GM18502 (cell line): ENCODE data around the gene PIP4K2B.
A peak's percentile ranks its signal among the peaks of the same experiment; 100 is the strongest.
"Not testable (repeated sequence)": the region's sequence is repeated elsewhere in the genome, so short reads cannot be mapped to it uniquely, and the experiment has no call there.

Experiments used
- ATAC-seq: cut with Tn5 transposase; IDR thresholded peaks from one replicate; pipeline ENCODE4 v1.9.1; 2021; ENCODE audit warnings: mild to moderate bottlenecking; ENCODE audit not compliant: unreplicated experiment, poor library complexity

Gene PIP4K2B

DNA sequence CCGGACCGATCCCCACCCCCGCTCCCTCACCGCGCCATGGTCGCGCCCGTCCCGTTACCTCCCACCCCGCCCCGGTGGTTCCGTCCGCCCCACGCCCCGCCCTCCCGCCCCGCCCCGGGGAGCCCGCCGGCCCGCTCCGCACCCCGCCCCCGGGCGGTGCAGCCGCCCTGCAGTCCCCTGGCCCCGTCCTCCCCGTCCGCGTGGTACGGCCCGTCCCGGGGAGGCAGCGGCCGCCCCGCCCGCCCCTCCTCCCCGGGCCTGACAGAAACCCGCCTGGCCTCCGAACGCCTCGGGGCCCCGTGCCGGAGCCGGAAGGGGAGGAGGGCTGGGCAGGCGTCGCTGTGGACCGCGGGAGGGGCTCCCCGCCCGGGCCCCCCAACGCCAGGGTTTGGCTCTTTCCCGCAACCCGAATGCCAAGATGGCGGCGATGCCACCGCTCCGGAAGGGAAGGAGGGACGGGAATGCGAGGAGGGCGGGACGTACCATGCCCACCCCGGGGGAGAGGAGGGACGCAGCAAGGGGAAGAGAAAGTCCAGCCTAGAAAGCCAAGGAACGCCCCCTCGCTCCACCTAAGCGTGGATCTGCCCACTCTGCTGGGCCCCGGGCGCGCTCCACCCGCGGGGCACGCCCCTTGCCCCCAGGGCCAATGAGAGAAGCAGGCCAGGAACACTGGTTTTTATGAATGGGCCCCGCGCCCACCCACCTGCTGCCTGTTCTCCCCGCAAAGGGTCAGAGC is at the start of gene PIP4K2B:
TSS of gene PIP4K2B (minus strand) at position 56 of the 736 bp plus-strand sequence. CDS start 132 bp downstream, outside the sequence.
- ATAC-seq = peak; percentile 74

DNA sequence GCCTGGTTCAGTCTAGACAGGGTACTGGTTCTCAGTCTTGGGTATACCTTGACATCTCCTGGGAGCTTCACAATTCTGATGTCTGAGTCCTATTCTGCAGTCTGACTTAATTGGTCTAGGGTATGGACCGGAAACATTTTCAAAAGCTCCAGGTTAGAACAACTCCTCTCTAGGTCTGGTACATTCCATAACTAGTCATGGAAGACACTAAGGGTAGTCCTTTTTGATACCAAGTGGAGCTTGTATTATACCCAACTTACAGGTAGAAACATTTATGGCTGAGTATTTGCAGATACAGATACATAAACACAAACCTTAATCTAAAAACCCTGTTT is 49.2 kb upstream of the PIP4K2B start:
- ATAC-seq = no peak

DNA sequence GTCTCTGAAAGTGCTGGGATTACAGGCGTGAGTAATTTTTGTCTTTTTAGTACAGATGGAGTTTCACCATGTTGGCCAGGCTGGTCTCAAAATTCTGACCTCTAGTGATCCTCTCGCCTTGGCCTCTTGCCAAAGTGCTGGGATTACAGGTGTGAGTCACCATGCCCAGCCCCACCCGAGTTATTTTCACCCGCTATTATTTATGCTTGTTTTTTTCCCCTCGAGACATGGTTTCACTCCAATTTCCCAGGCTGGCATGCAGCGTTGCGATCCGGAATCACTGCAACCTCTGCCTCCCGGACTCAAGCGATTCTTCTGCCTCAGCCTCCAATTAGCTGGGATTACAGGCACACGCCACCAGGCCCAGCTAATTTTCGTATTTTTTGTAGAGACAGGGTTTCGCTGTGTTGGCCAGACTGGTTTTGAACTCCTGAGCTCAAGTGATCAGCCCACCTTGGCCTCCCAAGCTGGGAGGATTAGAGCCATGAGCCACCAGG is 45.0 kb upstream of the PIP4K2B start:
- no peak for ATAC-seq

DNA sequence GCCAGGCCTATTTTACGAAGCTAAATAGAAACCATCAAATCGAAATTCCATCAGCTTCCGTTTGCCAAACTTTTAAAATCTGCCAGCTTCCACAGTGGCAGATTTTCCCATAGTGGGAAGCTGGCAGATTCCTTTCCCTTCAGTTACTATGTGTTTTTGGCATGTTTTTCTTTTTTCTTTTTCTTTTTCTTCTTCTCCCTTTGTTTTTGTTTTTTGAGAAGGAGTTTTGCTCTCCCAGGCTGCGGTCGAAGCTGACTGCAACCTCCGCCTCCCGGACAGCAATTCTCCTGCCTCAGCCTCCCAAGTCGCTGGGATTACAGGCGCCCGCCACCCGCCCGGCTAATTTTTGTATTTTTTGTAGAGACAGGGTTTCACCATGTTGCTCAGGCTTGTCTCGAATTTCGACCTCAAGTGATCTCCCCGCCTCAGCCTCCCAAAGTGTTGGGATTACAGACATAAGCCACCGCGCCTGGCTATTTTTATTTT is 26.4 kb upstream of the PIP4K2B start:
- ATAC-seq = no peak

DNA sequence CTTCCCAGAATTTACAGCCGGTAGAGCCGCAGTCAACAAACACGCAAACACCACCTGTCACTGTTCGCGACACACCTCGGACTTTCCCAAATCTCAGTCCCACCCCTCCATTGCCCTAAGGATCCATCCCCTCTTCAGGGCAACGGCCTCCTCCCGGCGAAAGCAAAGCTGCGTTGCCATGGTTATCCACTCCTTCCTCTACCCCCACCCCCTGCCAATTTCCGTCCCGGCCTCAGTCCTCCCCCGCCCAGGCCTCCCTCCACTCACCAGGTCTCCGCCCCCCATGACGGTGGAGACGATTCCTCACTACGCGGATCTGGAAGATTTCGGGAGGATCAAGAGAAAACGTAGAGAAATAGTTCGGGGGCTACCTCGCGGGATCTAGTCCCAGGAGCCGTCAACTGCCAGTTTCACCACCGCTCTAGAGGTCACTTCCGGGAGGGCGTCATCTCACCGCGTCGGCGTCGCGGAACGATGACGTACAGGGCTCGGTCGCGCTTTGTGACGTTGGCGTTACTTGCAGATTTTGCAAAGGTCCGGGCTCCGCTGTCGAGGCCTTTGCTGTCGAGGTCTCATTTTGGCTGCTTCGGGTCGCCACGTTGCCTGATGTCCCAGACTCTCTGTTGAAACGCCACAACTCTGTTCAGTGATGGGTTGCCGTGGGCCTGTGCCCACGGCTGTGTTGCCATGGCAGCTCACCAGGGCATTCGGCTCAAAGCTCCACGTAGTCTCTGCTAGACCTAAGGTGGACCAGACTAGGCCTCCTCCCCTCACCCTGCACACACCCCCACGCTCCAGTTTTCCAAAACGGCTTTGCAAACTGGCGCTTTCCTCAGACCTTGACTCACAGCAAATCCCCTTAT is 25.8 kb upstream of the PIP4K2B start, which contains the start of gene CWC25:
TSS of gene CWC25 (minus strand) at position 423 of the 863 bp plus-strand sequence. CDS start at position 285, 138 bp downstream.
- peak; percentile 85 for ATAC-seq

DNA sequence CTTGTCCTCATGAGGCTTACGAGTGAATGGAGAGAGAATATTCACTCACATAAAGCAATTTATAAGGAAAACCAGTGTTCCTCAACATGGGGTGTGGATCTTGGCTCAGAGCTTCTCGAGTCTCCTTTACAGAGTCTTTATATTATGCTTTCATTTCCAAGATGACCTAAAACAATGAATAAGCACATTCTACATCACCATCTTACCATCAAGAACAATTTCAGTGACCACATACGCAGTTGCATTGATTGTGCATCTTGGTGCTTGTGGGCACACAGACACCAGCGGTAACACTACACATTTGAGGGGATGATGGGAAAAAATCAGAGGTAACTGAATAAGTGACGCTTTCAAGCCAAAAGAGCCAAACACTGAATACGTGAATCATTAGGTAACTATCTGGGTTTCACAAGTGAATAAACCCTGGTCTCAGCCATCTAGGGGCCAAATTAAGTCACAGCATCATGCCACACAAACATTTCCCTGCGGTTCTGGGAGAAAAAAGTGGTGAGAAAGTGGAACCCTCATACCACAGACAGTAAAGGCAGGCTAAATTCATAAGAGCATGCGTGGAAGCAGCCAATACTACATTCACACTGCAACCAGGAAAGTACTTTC is 16.3 kb upstream of the PIP4K2B start:
- ATAC-seq = no peak

DNA sequence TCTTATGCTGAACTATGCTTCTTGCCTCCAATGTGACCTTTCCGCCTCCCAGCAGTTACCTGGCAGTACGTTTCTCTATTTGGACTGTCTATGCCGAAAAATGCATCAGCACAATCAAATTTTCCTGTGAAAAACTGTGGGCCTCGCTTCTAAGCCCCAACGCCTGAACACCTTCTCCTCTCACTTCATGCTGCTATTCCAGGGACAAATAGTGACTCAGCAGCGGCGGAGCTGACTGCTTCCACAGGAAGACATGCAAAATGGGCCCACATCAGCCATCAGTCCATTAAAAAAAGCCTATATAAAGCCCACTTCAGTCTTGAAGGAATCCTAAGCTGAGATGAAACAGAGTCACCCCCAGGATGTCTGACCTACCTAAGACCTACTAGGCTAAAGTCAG is 10.5 kb upstream of the PIP4K2B start:
- ATAC-seq = no peak

DNA sequence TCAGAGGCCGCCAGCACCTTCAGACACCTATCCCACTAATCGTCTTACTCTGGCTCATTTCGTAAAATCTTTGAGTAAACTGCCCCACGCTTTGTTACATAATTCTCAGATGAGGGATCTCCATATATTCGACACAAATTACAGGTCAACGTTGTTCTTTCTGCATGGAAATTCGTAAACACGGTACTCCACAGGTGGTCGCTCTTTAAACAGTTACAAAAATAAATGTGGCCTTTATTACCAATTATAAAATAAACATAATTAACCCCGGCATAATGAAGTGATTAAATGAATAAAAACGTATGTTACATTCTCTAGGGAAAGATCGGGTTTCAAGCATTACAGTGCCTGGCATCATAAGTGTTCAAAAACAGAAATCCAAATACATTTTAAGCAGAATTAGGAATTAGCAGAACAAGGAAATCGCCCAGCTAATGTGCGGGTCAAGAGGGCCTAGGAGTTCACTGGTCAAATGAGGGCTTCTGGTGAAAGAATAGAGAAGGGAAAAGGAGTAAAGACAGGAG is 943 bp upstream of the PIP4K2B start:
- no peak for ATAC-seq

DNA sequence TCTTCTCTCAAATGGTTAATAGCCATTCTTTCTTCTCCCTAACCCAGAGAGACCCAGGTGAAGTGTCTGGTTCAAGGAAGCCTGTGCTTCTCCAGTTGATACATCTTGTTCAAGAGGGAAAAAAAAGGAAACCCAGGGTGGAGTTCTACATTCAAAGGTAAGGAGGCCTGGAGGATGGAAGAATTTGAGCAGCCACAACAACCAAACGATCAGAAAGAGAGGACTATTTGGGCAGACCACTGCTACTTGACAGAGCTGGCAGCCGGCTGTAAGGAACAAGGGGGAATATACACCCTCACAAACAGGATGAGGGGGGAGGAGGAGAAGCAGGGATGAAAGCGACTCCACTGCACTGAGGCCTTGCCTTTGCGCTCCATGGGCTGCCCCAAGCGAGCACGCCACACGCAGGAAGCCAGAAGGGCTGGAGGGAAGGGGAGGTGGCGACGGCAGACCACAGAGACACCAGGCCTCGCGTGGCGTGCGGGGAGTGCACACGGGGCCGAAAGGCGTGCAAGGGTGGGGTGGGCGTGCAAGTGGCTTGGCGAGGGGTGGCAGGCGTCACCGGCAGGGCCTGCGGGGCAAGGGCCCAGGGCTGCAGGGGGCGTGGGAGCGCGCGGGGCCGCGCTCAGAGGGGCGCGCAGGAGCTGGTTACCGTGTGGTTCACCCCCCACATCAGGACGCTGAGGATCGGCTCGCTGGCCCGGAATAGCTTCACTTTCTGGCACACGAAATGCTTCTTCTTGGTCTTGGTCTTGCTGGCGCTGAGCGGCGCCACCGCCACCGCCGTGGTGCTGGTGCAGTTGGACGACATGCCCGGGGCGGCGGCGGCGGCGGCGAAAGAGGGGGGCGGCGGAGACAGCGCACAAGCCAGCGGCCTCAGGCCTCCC is 499 bp downstream of the PIP4K2B start:
- peak; percentile 34 for ATAC-seq

DNA sequence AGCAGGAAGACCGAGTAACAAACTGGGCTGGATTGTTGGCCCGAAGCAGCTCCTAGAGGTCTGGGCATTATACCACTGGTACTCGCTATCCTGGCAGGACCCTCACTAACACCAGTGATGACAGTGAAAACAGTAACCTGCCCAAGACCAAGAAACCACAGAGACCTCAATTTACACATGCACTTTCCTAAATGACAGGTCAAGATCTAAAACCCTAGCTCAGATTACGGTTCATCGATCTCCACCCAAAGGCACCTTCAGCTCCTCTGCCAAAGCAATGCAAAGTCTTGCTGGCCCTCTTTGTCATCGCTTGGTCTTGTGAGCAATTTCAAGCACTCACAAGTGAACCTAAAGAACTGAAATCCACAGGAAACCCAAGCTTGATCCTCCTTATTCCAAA is 1.5 kb downstream of the PIP4K2B start:
- ATAC-seq = no peak

DNA sequence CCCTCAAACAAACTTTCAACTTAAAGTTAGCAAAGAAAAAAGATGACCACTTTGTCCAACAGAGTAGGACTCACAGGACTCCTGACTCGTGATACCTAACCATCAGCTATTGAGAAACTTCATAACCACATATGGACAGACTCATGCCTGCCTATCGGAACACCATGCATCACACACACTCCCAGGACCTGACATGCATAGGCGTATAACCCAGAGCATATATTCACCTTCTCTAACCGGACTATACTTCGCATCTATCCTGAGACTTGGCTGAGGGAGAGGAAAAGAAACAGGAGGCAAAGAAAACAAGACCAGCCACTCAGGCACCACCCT is 2.2 kb downstream of the PIP4K2B start:
- no peak for ATAC-seq

DNA sequence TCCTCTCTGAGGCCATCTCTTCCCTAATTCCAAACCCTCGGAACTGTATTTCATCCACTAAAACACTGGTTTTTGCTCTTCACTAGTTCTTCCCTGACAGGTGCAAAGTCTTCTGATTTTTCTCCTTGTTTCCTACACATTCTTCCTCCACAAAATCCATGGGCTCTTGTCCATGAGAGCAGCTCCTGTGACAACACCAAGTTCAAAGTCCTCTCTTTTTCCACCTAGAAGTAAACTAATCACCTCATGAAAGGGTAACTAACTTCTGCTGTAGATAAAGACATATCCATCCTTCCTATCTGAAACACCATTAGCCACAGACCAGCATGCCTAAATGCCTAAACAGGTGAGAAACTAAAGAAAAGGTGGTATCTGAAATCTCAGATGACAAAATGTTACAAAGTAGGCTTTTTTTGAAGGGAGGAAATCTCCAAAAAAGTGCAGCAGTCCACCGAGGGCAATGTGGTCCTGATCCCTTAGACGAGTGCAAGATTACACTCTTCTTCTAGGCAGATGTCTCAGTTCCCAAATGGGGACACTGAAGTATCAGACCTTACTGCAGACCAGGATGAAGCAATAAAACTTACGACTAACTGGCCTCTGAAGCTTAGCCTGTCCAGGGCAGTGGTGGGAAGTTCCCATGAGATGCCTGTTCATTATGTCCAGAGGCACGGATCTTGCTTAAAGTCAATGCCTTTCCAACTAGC is 2.8 kb downstream of the PIP4K2B start:
- no peak for ATAC-seq

DNA sequence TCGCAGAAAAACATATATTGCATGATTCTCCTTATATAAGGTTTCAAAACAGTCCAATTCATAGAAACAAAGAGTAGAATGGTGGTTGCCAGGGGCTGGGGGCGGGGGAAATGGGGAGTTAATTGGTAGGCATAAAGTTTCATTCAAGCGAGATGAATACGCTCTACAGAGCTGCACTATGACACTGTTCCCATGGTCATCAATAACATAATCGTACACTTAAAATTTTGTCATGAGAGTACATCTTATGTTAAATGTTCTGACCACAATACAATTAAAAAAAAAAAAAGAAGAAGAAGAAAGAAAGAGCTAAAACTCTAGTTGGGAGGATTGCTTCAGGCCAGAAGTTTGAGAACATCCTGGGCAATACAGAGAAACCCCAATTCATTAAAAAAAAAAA is 5.1 kb downstream of the PIP4K2B start:
- no peak for ATAC-seq

DNA sequence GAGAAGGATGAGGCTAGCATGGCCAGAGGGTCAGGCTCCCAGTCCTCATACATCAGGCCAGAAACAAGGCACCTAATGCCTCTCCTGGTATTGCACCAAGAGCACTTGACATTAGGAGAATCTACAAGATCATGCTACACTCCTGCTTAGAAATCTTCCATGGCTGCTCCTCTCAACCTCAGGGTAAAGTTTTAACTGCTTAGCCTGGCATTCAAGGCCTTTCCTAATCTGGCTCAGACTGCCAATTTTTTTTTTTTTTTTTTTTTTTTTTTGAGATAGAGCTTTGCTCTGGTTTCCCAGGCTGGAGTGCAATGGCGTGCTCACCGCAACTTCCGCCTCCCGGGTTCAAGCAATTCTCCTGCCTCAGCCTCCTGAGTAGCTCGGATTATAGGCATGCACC is 8.2 kb downstream of the PIP4K2B start:
- no peak for ATAC-seq

DNA sequence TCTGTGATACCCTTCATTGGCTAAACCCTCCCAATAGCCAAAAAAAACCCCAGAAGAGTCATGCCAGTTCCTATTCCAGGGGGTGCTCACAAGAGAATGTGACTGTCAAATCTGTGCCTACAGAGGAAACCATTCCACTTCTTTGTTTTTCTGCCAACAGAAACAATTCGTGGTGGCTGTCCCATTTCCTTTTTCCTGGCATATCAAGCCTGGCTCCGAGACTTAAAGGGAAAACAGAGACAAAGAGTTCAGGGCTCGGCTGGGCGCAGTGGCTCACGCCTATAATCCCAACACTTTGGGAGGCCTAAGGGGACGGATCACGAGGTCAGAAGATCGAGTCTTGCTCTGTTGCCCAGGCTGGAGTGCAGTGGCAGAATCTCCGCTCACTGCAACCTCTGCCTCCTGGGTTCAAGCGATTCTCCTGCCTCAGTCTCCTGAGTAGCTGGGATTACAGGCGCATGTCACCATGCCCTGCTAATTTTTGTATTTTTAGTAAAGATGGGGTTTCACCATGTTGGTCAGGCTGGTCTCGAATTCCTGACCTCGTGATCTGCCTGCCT is 9.1 kb downstream of the PIP4K2B start:
- ATAC-seq = not testable (repeated sequence)

DNA sequence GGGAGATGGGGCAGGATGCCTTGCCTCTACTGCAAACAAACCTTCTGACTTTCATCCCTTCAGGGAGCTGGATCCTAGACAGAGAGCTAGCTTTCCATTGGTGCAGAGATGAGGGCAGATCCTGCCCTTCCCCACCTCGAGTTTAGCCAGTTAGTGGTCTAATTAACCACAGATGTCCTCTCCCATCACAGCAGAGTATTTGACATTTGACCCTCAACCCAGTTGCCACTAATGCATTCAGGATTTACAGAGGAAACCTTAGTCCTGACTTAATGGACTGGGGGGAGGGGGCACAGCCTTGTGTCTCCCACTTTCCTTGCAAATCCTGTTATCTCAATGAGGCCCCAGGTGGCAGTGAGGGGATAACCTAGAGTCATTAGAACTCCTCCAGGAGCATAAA is 10.2 kb downstream of the PIP4K2B start:
- no peak for ATAC-seq

DNA sequence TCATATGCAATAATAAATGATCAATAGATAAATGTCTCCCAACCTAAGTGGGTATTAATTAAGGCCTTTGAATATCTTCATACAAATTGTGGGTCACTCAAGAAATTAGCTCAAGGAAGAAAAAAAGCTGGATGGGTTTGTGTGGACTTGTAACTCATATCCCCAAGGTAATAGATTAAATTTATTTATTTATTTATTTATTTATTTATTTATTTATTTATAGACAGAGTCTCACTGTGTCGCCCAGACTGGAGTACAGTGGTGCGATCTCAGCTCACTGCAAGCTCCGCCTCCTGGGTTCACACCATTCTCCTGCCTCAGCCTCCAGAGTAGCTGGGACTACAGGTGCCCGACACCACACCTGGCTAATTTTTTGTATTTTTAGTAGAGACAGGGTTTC is 11.4 kb downstream of the PIP4K2B start:
- ATAC-seq = not testable (repeated sequence)

DNA sequence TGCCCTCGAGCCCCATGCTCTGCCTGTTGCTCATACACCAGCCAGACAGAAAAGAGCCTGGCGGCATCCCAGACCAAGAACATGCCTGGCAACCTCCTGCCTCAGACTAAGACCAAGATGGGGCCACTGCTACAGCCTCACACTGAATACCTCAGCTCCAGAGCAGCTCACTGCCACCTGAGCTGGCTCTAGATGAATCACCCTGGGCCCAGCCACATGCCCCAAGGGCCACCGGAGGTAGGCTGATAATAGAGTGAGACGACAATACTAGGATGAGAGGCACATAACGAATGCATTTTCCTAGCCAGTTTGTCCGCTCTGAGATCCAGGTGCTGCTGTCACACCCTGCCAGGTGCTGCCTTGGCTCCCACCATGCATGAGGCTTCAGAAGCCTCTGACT is 13.0 kb downstream of the PIP4K2B start:
- no peak for ATAC-seq

DNA sequence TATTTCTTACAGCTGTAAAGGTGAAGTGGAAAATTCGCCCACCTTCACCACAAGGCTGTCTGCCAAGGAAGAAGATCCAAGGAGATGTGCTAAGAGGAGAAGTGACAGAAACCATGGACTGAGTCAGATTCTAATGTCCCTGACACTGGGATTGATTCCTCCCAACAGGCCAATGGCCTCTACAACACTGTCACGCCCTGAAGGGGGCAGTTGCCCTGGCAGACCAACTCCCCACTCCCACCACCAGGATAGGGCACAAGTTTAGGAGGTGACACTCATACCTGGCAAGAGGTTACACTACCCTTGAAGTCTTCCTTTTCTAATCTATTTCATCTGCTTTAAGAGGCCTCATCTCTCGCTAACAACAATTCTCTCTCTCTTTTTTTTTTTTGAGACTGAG is 16.1 kb downstream of the PIP4K2B start:
- ATAC-seq = no peak
